Measurements from ENCODE around the gene TCERG1L.
"Not testable (repeated sequence)": the region's sequence is repeated elsewhere in the genome, so short reads cannot be mapped to it uniquely, and the experiment has no call there.

Gene TCERG1L

GRCh38 chr10:131102147-131102546 is 209.4 kb downstream of the TCERG1L start:
- DNase-seq (ENCODE audit: low read depth): no peak

DNA sequence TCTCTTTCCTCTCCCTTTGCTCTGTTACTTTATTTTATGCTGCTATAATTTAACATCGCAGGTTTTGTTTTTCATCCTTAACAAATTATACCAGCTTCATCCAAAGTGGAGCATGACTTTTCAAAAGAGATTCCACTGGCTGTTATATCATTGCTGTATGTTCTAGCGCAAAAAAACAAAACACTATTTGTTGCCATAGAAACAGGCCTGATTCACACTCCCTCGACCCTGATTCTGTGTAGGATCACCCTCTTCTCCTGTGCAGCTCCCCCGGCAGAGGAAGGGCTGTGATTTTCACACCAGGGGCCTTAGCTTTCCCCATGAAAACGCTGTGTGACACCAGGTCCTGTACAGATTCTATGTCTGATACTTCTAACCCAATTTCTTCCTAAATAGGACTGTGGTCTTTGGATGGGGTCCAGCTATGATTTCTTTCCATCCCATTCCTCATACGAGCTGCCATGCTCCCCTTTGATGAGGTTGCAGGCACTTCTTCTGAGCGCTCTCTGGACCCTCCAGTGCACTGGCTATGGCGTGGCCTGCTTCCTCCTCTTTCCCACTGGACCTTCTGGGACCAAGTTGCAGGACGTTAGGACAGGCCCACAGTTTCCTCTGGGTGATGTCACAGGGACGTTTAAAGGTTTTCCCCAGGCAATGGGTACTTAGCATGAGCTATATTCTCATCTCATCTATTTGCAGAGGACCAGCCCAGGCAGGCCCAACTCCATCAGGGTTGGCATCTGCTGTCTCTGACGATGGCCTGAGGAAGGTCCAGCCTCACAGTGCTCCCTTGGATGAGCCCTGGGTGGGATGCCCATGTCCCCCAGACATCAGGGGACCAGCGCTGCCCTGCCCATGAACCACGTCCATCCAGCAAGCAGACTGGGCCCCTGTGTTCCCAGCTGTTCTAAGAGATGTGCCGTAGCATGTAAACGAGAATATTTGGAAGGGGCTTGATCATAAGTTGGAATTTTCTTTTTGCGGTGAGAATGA is 210.8 kb downstream of the TCERG1L start:
- not testable (repeated sequence) for DNase-seq (ENCODE audit: low read depth)

GRCh38 chr10:131099028-131099726 is 212.3 kb downstream of the TCERG1L start:
- no peak for DNase-seq (ENCODE audit: low read depth)

GRCh38 chr10:131098416-131098952 is 213.0 kb downstream of the TCERG1L start:
- DNase-seq (ENCODE audit: low read depth): no peak

DNA sequence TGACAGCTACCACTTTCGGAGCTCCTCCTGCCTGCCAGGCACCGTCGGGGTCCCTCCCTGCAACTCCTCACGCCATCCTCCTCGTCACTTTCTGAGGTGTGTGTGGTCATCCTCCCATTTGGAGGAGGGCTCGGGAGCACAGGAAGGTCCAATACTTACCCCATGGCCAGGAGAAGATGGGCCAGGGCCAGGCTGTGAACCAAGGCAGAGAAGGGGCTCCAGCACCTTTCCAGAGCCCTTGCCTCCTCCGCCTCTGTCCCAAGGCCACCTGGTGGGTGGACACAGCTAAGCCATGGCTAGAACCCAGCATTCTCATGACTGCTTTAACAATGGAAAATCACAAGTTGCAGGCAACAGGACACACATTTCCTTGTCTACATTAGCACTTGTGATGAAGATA is 215.5 kb downstream of the TCERG1L start:
- DNase-seq (ENCODE audit: low read depth): no peak

- no peak for DNase-seq (ENCODE audit: low read depth)
Measured at GRCh38 chr10:131095313-131095580, 216.3 kb downstream of the TCERG1L start.

DNA sequence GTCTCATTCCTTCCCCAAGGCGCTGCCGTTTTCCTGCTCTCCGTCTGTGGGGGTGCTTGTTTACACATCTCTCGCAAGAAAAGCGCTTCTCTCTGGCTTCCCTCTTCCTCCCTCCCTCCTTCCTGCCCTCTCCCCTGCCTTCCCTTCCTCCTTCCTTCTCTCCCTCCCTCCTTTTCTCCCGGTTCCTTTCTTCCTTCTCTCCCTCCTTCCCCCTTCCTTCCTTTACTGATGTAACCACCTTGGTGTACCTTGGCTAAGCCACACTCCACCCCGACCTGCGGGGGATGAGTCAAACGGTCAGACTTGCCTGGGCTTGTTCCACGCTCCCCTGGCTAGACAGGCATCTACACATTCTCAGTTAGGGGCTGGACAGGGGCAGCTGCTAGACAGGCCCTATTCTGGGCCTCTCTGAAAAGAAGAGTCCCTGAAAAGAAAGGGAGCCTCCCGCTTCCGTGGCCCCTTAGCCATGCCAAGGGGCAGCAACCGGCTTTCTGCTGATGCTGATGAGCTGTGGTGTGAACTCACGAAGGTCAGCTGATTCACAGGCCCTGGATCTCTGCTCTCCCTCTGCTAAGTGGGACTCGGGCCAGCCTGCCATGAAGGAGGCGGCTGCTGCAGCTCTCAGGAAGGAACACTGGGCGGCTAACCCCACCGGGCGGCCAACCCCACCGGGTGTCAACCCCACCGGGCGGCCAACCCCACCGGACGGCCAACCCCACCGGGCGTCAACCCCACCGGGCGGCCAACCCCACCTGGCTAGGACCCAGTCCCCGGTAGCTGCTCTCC is 216.8 kb downstream of the TCERG1L start:
- DNase-seq (ENCODE audit: low read depth): no peak

- no peak for DNase-seq (ENCODE audit: low read depth)
Measured at GRCh38 chr10:131093795-131094366, 217.6 kb downstream of the TCERG1L start.

DNA sequence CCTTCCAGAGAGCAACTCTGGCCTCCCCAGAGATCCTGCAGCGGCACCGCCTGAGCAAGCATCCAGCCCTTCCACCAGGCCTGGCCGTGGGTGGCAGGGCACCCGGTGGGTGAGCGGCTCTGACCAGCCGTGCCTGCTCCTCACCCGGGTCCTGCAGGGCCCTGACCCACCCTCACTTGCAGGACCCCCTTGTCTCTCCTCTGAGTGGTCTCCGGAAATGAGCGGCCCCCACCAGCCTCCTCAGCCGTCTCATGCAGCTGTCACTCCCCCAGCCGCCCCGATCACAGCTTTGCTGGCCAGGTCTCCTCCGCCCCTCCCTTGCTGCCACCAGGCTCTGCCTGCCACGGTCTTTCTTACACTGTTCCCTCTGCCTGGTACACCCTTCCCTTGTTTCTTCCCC is 218.2 kb downstream of the TCERG1L start:
- no peak for DNase-seq (ENCODE audit: low read depth)

DNA sequence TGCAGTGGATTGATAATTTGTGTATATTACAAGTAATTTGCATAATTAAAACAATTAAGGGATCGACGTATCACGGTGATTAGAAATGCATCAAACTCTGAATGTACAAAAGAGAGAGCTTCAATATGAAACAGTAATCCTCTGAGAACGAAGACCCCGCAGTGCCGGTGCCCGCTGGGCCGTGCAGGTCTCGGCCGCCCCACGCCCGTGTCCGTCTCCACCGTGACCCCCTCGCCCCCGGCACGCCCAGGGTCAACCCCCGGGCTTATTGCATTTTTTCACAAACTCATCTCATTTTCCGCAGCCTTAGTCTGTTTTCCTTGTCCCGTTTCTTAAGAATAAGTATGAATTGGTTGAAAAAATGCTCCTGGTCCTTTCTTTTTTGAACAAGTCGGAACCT is 218.6 kb downstream of the TCERG1L start:
- no peak for DNase-seq (ENCODE audit: low read depth)

- DNase-seq (ENCODE audit: low read depth): no peak
Measured at GRCh38 chr10:131092386-131092785, 219.1 kb downstream of the TCERG1L start.

DNA sequence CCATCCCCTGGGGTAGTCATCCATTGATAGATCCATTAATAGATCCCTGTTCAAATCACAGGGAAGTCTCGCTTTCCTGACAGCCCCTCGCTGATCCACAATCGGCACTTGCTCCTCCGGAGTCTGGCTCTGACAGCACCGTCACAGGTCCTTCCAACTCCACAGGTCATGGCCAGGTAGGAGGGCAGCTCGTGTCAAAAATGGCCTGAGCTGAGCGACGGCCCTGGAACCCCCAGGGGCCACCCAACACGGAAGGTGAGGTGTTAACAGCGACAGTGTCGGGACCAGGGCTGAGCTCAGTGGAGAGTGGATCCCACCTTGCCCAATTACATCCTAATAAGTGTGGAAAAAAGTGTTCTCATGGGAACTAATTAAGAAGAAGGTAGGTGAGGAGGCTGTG is 219.8 kb downstream of the TCERG1L start:
- no peak for DNase-seq (ENCODE audit: low read depth)

DNA sequence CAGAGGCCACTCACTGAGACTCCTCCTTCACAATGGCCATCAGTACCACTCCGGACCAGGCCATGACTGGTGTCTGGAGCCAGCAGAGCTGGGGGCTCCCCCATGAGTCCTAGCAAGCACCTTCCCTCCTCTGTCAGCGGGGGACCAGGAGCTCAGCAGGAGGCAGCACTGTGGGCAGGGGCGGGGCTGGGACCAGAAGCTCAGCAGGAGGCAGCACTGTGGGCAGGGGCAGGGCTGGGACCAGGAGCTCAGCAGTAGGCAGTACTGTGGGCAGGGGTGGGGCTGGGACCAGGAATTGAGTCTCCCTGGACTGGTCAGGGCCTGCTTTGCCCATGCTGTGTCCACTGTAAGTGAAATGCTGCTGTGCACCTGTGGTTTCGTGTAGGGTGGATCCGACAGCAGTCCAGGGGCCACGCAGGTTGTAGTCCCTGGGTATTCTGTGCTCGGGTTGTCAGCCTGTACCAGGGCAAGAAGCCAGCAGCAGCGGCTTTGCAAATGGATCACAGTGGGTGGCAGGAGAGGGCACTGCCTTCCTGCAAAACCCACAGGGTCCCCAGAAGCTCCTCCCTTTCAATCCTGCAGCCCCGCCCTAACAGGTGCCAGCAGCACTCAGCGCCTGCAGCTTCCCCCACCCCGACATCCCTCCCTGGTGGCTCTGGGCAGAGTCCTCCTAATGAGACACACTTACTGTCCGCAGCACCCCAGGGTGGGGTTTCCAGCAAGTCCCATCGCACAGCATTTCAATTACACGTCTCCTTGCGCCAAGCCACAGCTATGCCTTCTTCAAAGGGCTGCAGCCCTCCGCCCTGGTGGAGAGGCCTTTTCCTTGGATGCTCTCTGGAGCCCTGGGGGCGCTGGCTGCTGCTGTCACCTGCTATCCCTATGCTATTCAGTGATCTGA is 220.5 kb downstream of the TCERG1L start:
- no peak for DNase-seq (ENCODE audit: low read depth)

DNA sequence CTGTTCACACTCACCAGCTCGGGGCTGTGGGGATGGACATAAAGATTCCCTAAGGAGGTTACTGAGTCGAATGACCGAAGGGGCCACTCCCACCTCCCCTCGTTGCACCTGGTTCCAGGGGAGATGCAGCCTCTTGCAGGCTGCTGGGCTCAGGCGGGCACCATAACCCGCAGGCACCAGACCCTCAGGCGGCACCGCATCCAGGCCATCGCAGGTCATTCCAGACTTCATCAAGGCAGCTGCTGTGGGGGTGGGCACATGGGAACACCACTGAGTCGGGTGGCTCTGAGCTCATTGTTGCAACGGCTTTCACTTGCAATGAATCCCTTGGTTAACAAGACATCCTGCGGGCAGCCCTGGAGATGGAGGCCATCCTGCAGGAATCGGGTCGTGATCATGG is 221.7 kb downstream of the TCERG1L start:
- DNase-seq (ENCODE audit: low read depth): no peak

GRCh38 chr10:131089150-131089549 is 222.4 kb downstream of the TCERG1L start:
- no peak for DNase-seq (ENCODE audit: low read depth)

- DNase-seq (ENCODE audit: low read depth): no peak
Measured at GRCh38 chr10:131088619-131089018, 222.9 kb downstream of the TCERG1L start.

- no peak for DNase-seq (ENCODE audit: low read depth)
Measured at GRCh38 chr10:131087464-131088215, 223.9 kb downstream of the TCERG1L start.

- no peak for DNase-seq (ENCODE audit: low read depth)
Measured at GRCh38 chr10:131086511-131086910, 225.0 kb downstream of the TCERG1L start.

DNA sequence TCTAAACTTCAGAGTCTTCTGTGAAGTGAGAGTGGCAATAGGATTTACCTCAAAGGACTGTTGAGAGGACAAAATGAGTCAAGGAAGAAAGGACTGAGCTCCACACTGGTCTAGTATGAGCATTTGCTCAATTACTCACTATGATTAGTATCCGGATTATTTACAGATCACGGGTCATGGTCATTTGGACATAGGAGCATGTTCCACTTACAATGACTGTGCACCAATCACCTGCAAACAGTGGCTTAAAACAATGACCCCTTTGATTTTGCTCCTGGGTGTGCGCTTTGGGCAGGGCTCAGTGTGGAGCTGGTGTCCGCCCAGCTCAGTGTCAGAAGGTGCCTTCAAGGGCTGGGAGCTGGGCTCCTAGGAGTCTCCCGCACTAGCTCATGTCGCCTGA is 225.4 kb downstream of the TCERG1L start:
- DNase-seq (ENCODE audit: low read depth): no peak

All from fibroblast of the conjunctiva (primary cell).